Peyer's patch (tissue), 4 donors: ENCODE measurements around the gene CNST. TPM values are rescaled to one million over a fixed set of nuclear protein-coding genes. Genes with fewer than 3 reads are reported as not detected.

Experiments
- DNase-seq, 3 donors: peaks; one replicate each; pipeline ENCODE4 v3.0.0-alpha.2; 2017 to 2019
- H3K27ac ChIP-seq, 4 donors: fragments of 200-600 bp; sonication (generic); one replicate each; pipeline ENCODE4 v1.5.1; 2016 to 2019
- H3K27me3 ChIP-seq, 2 donors: fragments of 200-600 bp; sonication (generic); one replicate each; pipeline ENCODE4 v1.5.1; 2019
- H3K36me3 ChIP-seq, 3 donors: fragments of 200-600 bp; sonication (generic); one replicate each; pipeline ENCODE4 v1.5.1; 2016 to 2019
- H3K4me1 ChIP-seq, 4 donors: fragments of 200-600 bp; sonication (generic); one replicate each; pipeline ENCODE4 v1.5.1; 2016 to 2019
- H3K4me3 ChIP-seq, 4 donors: fragments of 200-600 bp; sonication (generic); 1 replicate in 3 of 4; 2 replicates in 1 of 4; pipeline ENCODE4 v1.5.1; 2016 to 2019; ENCODE audit warnings: mild to moderate bottlenecking in 1 of 4
- H3K9me3 ChIP-seq, 4 donors: fragments of 200-600 bp; sonication (generic); one replicate each; pipeline ENCODE4 v1.5.1; 2016 to 2019; ENCODE audit warnings: mild to moderate bottlenecking in 1 of 4
- CTCF ChIP-seq, 6 experiments: fragments of 450-650 bp in 4 of 6; fragments of 200-600 bp in 2 of 6; sonication (generic) in 1 of 6; IDR thresholded peaks; one replicate each; pipeline ENCODE4 v1.5.1; 2017 to 2019; ENCODE audit warnings: antibody characterized with exemption in 6 of 6, mild to moderate bottlenecking in 3 of 6, moderate library complexity in 1 of 6
- POLR2A ChIP-seq, 2 donors: fragments of 450-650 bp; IDR thresholded peaks; one replicate each; pipeline ENCODE4 v1.5.1; 2017; ENCODE audit warnings: antibody characterized with exemption in 2 of 2, mild to moderate bottlenecking in 2 of 2, moderate library complexity in 2 of 2
- total RNA-seq, 4 donors: library from RNA; depleted of rRNA; stranded (reverse); fragments of >200 nt; gene quantifications; one replicate each; pipeline ENCODE4 v1.1.0, GENCODE V29; 2016

The CNST gene
- total RNA-seq, 4 donors from 2014 or later: 62.0 to 75.7 (median 69.8) TPM

DNA sequence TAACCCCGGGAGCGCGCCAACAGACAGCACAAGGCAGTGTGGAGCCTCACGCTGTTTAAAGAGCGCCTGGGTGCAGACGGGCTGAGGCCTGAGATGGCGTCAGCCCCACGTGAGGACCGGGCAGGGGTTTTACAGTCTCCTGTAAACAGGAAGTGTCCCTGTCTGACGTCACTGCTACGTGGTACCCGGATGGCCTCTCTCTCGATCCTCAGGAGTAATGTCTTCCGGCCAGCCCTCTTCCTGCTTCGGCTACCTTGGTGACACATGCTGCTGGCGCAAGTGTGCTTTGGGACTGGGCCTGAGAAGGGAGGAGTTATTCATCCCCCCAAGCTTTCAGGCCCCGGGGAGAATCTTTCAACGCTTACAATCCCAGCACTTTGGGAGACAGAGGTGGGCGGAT is 41.2 kb downstream of the CNST start:
- TF ChIP-seq CTCF (IDR thresholded peaks at IDR 0.05) (no peak), POLR2A (IDR thresholded peaks at IDR 0.05) (no peak)
- Histone ChIP-seq H3K4me1 (peaks cover 0 to 12% (median 0%) of the 10 kb centered on the region in 4 donors), H3K27ac (no peak overlapping the region), H3K36me3 (no peaks in the 10 kb centered on the region), H3K9me3 (no peaks in the 10 kb centered on the region), H3K4me3 (no peak overlapping the region), H3K27me3 (no peaks in the 10 kb centered on the region)
- no peak for DNase-seq

- peak overlapping the region in 2 of 4 donors; percentile 53 to 56 for H3K27ac ChIP-seq
- H3K4me1 ChIP-seq: peaks cover 0 to 12% (median 0%) of the 10 kb centered on the region in 4 donors
- no peak overlapping the region for H3K4me3 ChIP-seq
- TF ChIP-seq CTCF (IDR thresholded peaks at IDR 0.05): peak in 3 of 6 experiments; percentile 34 to 41 (median 40)
- TF ChIP-seq POLR2A (IDR thresholded peaks at IDR 0.05): no peak
- H3K27me3 ChIP-seq: no peaks in the 10 kb centered on the region
- no peaks in the 10 kb centered on the region for H3K9me3 ChIP-seq
- no peaks in the 10 kb centered on the region for H3K36me3 ChIP-seq
- DNase-seq: peak in 2 of 3 donors; percentile 74 to 76
Measured at GRCh38 chr1:246608616-246609376, 42.5 kb downstream of the CNST start.

DNA sequence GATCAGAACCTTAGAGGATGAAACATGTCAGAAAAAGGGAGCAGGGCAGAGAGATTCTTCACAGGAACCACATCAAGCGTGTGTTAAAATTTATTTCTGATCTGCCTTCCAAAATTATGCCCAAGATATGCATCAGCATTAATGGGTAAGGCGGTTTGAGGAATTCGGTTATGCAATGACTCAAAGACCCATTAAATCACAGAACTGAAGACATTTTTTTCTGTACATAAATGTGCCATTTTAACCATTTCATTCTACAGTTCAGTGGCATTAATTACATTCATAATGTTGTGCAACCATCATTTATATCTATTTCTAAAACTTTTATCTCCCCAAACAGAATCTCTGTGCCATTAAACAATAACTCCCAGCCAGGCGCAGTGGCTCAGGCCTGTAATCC is 43.4 kb downstream of the CNST start:
- H3K4me3 ChIP-seq: no peak overlapping the region
- no peaks in the 10 kb centered on the region for H3K9me3 ChIP-seq
- H3K27me3 ChIP-seq: no peaks in the 10 kb centered on the region
- no peak for DNase-seq
- peak overlapping the region in 2 of 4 donors; percentile 53 to 56 for H3K27ac ChIP-seq
- no peak for TF ChIP-seq CTCF (IDR thresholded peaks at IDR 0.05)
- no peak for TF ChIP-seq POLR2A (IDR thresholded peaks at IDR 0.05)
- peaks cover 0 to 12% (median 0%) of the 10 kb centered on the region in 4 donors for H3K4me1 ChIP-seq
- H3K36me3 ChIP-seq: no peaks in the 10 kb centered on the region

DNA sequence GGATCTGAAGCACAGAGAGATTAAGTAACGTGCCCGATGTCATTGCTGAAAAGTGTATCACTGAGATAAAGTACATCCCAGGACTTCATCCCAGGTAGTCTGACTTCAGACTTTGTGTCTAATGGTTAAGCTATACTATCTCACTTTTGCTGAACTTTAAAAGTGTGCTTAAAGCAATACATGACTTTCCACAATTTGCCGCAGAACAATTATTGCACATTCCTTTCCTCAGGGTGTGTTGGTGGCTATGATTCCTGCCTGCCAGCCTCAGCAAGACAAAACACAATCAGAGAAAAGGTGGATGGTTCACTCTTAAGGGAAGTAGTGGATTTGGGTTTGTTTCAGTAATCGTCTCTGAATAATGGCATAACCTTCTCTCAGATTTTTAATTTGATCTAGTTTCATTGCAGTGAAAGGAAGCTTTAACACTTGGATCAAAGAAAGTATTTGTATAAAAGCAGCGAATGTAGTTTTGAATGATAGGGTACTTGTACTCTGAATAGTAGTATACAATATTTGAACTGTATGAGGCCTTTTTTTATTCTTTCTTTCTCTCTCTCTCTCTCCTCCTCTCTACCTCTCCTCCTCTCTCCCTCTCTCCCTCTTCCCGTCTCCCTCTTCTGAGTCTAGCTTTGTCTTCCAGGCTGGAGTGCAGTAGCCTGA is 47.0 kb downstream of the CNST start:
- Histone ChIP-seq H3K27me3 (no peaks in the 10 kb centered on the region), H3K4me3 (no peak overlapping the region), H3K9me3 (no peaks in the 10 kb centered on the region), H3K27ac (no peak overlapping the region), H3K36me3 (peaks cover 0 to 3% (median 0%) of the 10 kb centered on the region in 3 donors), H3K4me1 (peaks cover 0 to 12% (median 0%) of the 10 kb centered on the region in 4 donors)
- TF ChIP-seq POLR2A (IDR thresholded peaks at IDR 0.05): no peak
- no peak for DNase-seq

GRCh38 chr1:246617156-246617555 is 50.9 kb downstream of the CNST start:
- peak overlapping the region in 1 of 4 donors; percentile 36 for H3K27ac ChIP-seq
- H3K4me1 ChIP-seq: no peaks in the 10 kb centered on the region
- DNase-seq: no peak
- no peak overlapping the region for H3K4me3 ChIP-seq
- no peaks in the 10 kb centered on the region for H3K27me3 ChIP-seq
- no peak for TF ChIP-seq CTCF (IDR thresholded peaks at IDR 0.05)
- TF ChIP-seq POLR2A (IDR thresholded peaks at IDR 0.05): no peak
- peaks cover 0 to 13% (median 0%) of the 10 kb centered on the region in 3 donors for H3K36me3 ChIP-seq
- no peaks in the 10 kb centered on the region for H3K9me3 ChIP-seq

DNA sequence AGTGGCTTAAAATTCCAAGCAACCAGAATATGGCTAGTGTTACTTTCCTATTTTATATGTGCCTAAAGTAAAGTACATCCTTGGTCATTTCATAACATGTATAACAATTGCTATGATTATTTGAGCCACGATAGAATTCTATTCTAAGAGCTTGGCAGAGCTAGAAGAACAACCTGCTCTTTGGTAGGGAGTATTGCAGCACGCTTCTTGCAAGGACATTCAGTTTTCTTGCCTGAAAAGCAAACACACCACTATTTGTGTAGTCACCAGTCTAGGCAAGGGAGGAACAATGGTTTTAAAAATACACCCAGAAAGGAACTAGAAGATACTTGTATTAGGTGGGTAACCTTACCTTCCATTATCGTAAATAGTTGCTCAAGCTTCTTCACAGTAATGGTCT is 51.5 kb downstream of the CNST start:
- no peaks in the 10 kb centered on the region for H3K9me3 ChIP-seq
- peaks cover 0 to 20% (median 0%) of the 10 kb centered on the region in 3 donors for H3K36me3 ChIP-seq
- no peak overlapping the region for H3K4me3 ChIP-seq
- no peak for DNase-seq
- peak overlapping the region in 1 of 4 donors; percentile 36 for H3K27ac ChIP-seq
- TF ChIP-seq CTCF (IDR thresholded peaks at IDR 0.05): no peak
- TF ChIP-seq POLR2A (IDR thresholded peaks at IDR 0.05): no peak
- H3K4me1 ChIP-seq: no peaks in the 10 kb centered on the region
- H3K27me3 ChIP-seq: no peaks in the 10 kb centered on the region
